Measurements from ENCODE around the gene KIF3A.

The KIF3A gene

DNA sequence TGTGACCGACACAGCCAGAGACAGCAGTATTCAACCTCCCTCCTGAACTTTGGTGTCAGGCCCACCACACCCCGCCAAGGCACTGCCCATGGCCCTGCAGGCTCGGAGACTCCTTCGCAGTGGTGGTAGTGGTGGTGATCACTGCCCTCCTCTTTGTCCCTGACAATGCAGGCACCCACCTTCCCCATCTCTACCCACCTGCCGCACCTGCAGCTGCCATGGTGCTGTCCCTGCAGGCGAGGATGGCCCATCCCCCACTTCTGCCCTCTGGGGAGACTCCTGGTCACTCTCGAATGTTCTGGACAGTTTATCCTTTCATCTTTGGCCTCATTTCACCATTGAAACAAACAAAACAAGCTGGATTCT lies 67.9 kb downstream of the KIF3A start:
- H3K9ac ChIP-seq (ENCODE audit: low read depth in 1 of 2, low read length in 2 of 2), result no peak overlapping the region
- no peaks in the 10 kb centered on the region for H3K36me3 ChIP-seq (ENCODE audit: control insufficient read depth in 2 of 2, insufficient read depth in 2 of 2, low read length in 2 of 2)
- no peak overlapping the region for H3K27ac ChIP-seq (ENCODE audit: low read depth in 2 of 2, low read length in 2 of 2)

DNA sequence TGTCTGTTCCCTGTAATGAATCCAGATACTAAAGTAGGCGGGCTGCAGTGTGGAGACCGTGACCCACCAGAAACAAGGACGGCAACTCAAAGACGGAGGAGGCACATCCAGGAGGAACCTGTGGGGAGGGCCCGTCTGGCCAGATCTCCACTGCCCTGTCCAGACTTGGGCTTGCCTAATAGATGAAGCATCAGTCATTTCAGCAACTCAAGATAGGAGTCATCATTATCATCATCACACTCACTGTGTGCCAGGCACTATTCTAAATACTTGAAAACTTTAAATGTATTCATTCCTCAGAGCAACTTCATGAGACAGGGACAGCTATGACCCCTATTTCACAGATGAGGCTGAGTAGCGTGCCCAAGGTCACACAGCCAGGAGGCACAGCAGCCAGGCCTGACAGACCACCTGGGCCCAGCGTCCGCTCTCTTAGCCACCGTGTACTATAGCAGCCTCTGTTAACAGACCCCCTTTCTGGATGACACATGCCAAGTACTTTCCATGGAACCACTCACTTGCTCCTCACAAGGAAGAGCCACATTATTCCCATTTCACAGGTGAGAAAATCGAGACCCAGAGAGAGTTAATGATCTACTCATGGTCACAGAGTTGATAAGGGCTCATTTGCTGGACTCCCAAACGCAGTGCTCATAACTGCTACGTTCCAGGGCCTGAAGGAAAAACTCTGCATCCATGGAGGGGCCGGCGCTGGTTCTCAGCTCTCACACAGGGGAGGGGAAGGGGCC lies 68.5 kb downstream of the KIF3A start:
- no peaks in the 10 kb centered on the region for H3K36me3 ChIP-seq (ENCODE audit: control insufficient read depth in 2 of 2, insufficient read depth in 2 of 2, low read length in 2 of 2)
- no peaks in the 10 kb centered on the region for H3K27me3 ChIP-seq (ENCODE audit: control insufficient read depth in 2 of 2, insufficient read depth in 2 of 2, low read length in 2 of 2)
- peaks cover 0 to 3% of the 10 kb centered on the region in 2 donors for H3K4me1 ChIP-seq (ENCODE audit: control insufficient read depth in 2 of 2, insufficient read depth in 2 of 2, low read length in 2 of 2)
- H3K9ac ChIP-seq (ENCODE audit: low read depth in 1 of 2, low read length in 2 of 2), result no peak overlapping the region
- no peak overlapping the region for H3K4me3 ChIP-seq (ENCODE audit: low read length in 2 of 2)
- no peaks in the 10 kb centered on the region for H3K9me3 ChIP-seq (ENCODE audit: control insufficient read depth in 2 of 2, low read length in 2 of 2)
- H3K27ac ChIP-seq (ENCODE audit: low read depth in 2 of 2, low read length in 2 of 2), result no peak overlapping the region

More for the DNA sequence above, 67.9 kb downstream of the KIF3A start:
- Histone ChIP-seq H3K4me3 (ENCODE audit: low read length in 2 of 2) (no peak overlapping the region), H3K4me1 (ENCODE audit: control insufficient read depth in 2 of 2, insufficient read depth in 2 of 2, low read length in 2 of 2) (no peaks in the 10 kb centered on the region), H3K27me3 (ENCODE audit: control insufficient read depth in 2 of 2, insufficient read depth in 2 of 2, low read length in 2 of 2) (no peaks in the 10 kb centered on the region), H3K9me3 (ENCODE audit: control insufficient read depth in 2 of 2, low read length in 2 of 2) (no peaks in the 10 kb centered on the region)

DNA sequence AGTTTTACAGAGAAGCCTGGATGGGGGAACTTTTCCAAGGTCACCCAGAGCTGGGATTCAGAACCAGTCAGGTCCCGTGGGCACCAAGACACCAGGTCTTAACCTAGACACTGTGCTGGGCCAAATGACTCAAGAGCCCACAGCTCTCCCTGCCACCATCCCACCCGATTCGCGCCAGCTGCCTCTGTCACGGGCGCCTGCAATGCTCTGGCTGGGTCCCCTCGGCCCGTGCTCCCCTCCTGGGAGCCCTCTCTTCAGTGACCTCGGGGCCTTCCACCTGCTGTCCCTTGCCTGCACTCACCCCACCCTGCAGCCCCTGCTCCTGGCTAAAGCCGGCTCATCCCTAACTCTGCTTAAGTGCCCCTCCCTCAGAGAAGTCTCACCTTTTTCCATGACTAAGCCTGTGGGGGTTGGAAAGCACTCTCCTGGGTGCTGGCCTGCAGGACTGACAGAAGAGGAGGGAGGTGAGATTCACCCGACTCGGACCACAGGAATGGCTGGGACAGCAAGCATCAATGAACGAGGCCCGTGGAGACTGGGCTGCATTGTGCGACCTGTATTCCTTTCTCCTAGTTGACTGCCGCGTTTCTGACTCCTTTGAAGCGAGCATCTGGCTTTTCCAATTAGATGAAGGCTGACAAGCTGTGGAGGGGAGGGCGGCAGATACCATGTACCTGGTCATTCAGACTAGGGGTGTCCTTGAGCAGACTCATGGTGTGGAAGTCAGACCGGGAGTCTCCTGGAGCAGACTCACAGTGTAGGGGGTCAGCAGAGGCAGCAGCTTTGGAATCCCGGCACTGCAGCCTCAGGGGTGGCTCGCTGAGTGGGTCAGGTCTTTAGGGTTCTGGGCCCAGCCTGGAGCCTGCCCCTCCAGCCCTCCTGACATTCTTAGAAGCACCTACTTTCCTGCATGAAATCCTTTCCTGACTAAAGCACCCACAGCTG lies 69.3 kb downstream of the KIF3A start:
- no peaks in the 10 kb centered on the region for H3K36me3 ChIP-seq (ENCODE audit: control insufficient read depth in 2 of 2, insufficient read depth in 2 of 2, low read length in 2 of 2)
- no peak overlapping the region for H3K27ac ChIP-seq (ENCODE audit: low read depth in 2 of 2, low read length in 2 of 2)
- no peak overlapping the region for H3K9ac ChIP-seq (ENCODE audit: low read depth in 1 of 2, low read length in 2 of 2)
- no peak overlapping the region for H3K4me3 ChIP-seq (ENCODE audit: low read length in 2 of 2)
- H3K4me1 ChIP-seq (ENCODE audit: control insufficient read depth in 2 of 2, insufficient read depth in 2 of 2, low read length in 2 of 2), result peaks cover 0 to 5% of the 10 kb centered on the region in 2 donors
- no peaks in the 10 kb centered on the region for H3K27me3 ChIP-seq (ENCODE audit: control insufficient read depth in 2 of 2, insufficient read depth in 2 of 2, low read length in 2 of 2)
- H3K9me3 ChIP-seq (ENCODE audit: control insufficient read depth in 2 of 2, low read length in 2 of 2), result no peaks in the 10 kb centered on the region

DNA sequence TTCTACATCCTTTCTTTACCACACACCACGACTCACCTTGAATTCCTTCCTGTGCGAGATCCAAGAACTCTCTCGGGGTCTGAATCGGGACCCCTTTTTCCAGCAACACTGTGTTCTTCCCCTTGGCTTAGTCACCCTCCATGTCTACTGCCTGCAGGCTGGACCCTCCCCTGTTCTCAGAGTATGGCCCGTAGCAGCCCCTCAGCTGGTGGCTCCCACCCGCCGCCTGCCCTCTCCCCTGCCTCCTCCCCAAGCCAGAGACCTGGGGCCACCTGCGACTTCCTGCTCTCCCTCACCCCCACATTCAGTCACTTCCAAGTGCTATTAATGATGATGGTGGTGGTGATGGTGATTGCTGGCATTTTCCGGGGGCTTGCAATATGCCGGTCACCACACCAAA lies 70.0 kb downstream of the KIF3A start:
- H3K4me1 ChIP-seq (ENCODE audit: control insufficient read depth in 2 of 2, insufficient read depth in 2 of 2, low read length in 2 of 2), result peaks cover 0 to 5% of the 10 kb centered on the region in 2 donors

DNA sequence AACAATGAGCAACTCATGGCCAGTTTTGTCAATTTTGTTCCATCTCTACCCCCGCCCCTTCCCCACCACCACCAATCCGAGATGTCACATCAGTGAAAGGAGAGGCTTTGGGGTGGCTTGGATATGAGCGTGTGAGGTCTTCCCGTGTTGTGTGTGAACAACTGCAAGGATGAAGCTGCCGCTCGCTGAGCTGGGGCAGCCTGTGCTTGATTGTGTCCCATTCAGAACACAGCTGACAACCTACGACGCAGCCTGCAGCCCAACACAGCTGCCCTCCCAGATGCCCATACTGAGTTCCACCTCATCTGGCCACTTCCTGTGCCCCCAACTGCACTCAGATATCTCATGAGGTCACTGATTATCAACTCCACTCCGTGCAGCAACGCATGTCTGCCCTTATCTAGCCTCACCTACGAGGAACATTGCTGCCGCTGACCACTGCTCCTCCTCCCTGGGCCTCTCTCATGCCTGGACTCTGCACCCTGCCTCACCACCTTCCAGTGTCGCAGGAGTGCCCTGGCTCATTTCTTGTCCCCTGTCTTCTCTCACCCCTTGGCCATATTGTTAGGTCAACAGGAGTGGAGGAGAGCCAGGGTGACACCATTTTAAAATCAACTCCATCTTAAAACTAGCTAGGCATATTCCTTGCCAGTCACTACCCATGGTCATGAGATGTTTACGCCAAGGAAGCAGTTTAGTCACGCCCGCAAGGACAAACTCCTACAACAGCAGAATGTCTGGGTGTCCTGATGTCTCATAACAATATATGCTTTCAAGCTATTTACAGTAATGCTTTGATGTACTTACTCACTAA lies 70.8 kb downstream of the KIF3A start:
- Histone ChIP-seq H3K9me3 (ENCODE audit: control insufficient read depth in 2 of 2, low read length in 2 of 2) (no peaks in the 10 kb centered on the region), H3K9ac (ENCODE audit: low read depth in 1 of 2, low read length in 2 of 2) (no peak overlapping the region), H3K4me1 (ENCODE audit: control insufficient read depth in 2 of 2, insufficient read depth in 2 of 2, low read length in 2 of 2) (peaks cover 0 to 5% of the 10 kb centered on the region in 2 donors), H3K27me3 (ENCODE audit: control insufficient read depth in 2 of 2, insufficient read depth in 2 of 2, low read length in 2 of 2) (no peaks in the 10 kb centered on the region), H3K27ac (ENCODE audit: low read depth in 2 of 2, low read length in 2 of 2) (no peak overlapping the region), H3K4me3 (ENCODE audit: low read length in 2 of 2) (no peak overlapping the region), H3K36me3 (ENCODE audit: control insufficient read depth in 2 of 2, insufficient read depth in 2 of 2, low read length in 2 of 2) (no peaks in the 10 kb centered on the region)

More for the DNA sequence above, 70.0 kb downstream of the KIF3A start:
- Histone ChIP-seq H3K4me3 (ENCODE audit: low read length in 2 of 2) (no peak overlapping the region), H3K36me3 (ENCODE audit: control insufficient read depth in 2 of 2, insufficient read depth in 2 of 2, low read length in 2 of 2) (no peaks in the 10 kb centered on the region), H3K9ac (ENCODE audit: low read depth in 1 of 2, low read length in 2 of 2) (no peak overlapping the region), H3K9me3 (ENCODE audit: control insufficient read depth in 2 of 2, low read length in 2 of 2) (no peaks in the 10 kb centered on the region), H3K27ac (ENCODE audit: low read depth in 2 of 2, low read length in 2 of 2) (no peak overlapping the region), H3K27me3 (ENCODE audit: control insufficient read depth in 2 of 2, insufficient read depth in 2 of 2, low read length in 2 of 2) (no peaks in the 10 kb centered on the region)

DNA sequence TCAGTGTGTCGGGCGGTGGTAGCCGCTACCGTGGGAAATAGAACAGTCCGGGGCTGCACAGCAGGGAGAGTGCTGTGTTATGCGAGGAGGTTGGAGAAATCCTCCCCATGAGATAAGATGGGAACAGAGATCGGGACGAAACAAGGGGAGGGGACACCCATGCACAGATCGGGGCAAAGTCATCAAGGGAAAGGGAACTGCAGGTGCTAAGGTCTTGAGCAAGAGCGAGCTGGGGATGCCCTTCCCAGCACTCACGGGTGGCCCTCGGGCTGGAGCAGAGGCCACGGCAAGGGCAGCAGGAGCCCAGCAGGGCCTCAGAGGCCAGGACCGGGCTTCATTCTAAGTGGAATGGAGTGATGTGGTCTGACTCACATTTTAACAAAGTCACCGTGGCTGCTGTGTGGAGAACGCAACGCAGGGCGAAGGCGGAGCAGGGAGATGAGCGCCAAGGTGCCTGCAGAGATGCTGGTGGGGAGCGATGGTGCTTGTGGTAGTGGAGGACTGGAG lies 71.7 kb downstream of the KIF3A start:
- H3K9ac ChIP-seq (ENCODE audit: low read depth in 1 of 2, low read length in 2 of 2), result no peak overlapping the region
- H3K4me3 ChIP-seq (ENCODE audit: low read length in 2 of 2), result no peak overlapping the region
- H3K9me3 ChIP-seq (ENCODE audit: control insufficient read depth in 2 of 2, low read length in 2 of 2), result no peaks in the 10 kb centered on the region
- H3K27me3 ChIP-seq (ENCODE audit: control insufficient read depth in 2 of 2, insufficient read depth in 2 of 2, low read length in 2 of 2), result no peaks in the 10 kb centered on the region
- H3K4me1 ChIP-seq (ENCODE audit: control insufficient read depth in 2 of 2, insufficient read depth in 2 of 2, low read length in 2 of 2), result peaks cover 0 to 5% of the 10 kb centered on the region in 2 donors
- no peak overlapping the region for H3K27ac ChIP-seq (ENCODE audit: low read depth in 2 of 2, low read length in 2 of 2)
- H3K36me3 ChIP-seq (ENCODE audit: control insufficient read depth in 2 of 2, insufficient read depth in 2 of 2, low read length in 2 of 2), result no peaks in the 10 kb centered on the region

DNA sequence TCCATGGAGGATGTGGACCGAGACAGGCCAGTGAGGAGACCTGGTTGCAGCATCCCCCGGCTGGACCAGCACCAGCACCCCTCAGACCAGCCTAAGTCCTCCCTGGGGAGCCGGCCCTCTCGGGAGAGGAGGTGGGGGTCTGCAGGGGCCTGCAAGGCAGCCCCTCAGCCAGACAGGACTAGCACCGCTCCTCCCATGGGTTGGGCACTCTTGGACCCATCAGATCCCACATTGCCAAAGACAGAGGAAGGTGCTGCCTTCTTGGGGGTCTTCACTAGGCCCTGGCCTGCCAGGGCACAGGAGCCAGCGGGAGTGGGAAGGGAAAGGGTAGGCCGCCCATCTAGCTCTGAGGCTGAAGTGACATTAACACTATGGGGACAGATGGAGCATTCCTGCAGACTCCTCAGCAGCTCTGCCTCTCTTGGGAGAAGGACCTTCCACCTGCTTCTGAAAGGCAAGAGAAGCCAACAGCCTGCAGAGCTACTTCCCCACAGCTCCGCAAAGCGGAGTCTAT lies 72.6 kb downstream of the KIF3A start:
- no peak overlapping the region for H3K9ac ChIP-seq (ENCODE audit: low read depth in 1 of 2, low read length in 2 of 2)
- H3K36me3 ChIP-seq (ENCODE audit: control insufficient read depth in 2 of 2, insufficient read depth in 2 of 2, low read length in 2 of 2), result no peaks in the 10 kb centered on the region
- no peak overlapping the region for H3K4me3 ChIP-seq (ENCODE audit: low read length in 2 of 2)
- no peaks in the 10 kb centered on the region for H3K27me3 ChIP-seq (ENCODE audit: control insufficient read depth in 2 of 2, insufficient read depth in 2 of 2, low read length in 2 of 2)
- H3K27ac ChIP-seq (ENCODE audit: low read depth in 2 of 2, low read length in 2 of 2), result no peak overlapping the region
- peaks cover 0 to 5% of the 10 kb centered on the region in 2 donors for H3K4me1 ChIP-seq (ENCODE audit: control insufficient read depth in 2 of 2, insufficient read depth in 2 of 2, low read length in 2 of 2)
- no peaks in the 10 kb centered on the region for H3K9me3 ChIP-seq (ENCODE audit: control insufficient read depth in 2 of 2, low read length in 2 of 2)

DNA sequence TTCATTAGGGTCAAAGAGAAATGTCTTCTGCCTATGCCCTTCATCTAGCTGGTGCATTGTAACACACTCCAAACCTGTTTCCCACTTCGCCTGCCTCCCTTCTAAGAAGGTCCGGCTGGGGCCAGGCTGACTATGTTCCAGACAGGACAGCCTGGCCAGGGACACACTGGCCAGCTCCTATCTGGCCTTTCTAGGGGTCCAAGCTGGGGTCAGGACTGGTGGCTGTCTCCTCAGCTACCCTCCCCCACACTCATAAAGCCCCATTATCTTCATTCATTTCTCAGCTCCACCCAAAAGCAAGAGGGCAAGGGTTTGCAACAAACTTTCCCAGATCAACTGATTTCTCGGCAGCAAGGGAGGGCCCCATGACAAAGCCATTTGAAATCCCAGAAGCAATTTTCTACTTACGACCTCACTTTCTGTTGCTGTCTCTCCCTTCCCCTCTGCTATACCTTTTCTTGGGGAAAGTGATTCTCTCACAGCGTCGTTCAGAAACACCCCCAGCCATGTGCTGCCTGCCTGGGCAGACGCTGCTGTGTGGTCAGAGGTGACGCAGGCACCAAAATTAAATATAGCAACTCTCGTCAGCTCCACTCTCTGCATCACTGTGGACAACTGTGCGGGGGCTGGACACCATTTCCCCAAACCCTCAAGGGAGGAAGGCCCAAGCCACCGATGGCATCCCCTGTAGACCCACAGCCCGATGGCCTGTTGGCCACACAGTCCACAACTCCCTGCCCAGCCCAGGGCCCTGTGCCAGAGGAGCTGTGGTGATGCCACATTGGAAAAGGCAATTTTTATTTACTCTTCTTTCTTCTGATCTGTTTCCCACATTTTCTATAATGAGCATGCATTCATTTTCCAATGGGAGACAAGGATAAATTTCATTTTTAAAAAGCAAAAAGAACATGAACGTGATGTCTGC lies 73.3 kb downstream of the KIF3A start:
- no peaks in the 10 kb centered on the region for H3K27me3 ChIP-seq (ENCODE audit: control insufficient read depth in 2 of 2, insufficient read depth in 2 of 2, low read length in 2 of 2)
- H3K9me3 ChIP-seq (ENCODE audit: control insufficient read depth in 2 of 2, low read length in 2 of 2), result no peaks in the 10 kb centered on the region
- H3K27ac ChIP-seq (ENCODE audit: low read depth in 2 of 2, low read length in 2 of 2), result no peak overlapping the region
- no peaks in the 10 kb centered on the region for H3K36me3 ChIP-seq (ENCODE audit: control insufficient read depth in 2 of 2, insufficient read depth in 2 of 2, low read length in 2 of 2)
- H3K9ac ChIP-seq (ENCODE audit: low read depth in 1 of 2, low read length in 2 of 2), result no peak overlapping the region
- H3K4me3 ChIP-seq (ENCODE audit: low read length in 2 of 2), result no peak overlapping the region
- H3K4me1 ChIP-seq (ENCODE audit: control insufficient read depth in 2 of 2, insufficient read depth in 2 of 2, low read length in 2 of 2), result peaks cover 0 to 5% of the 10 kb centered on the region in 2 donors

Data from mucosa of rectum (tissue), 2 donors.